ENCODE data around the gene FGGY. TPM values are rescaled to one million over a fixed set of nuclear protein-coding genes. Genes with fewer than 3 reads are reported as not detected.

Gene FGGY
- total RNA-seq, 1 donor from 2014 or later, result 16.4 TPM

GRCh38 chr1:59322814-59323213, 25.9 kb downstream of the FGGY start:
- TF ChIP-seq CTCF (conservative IDR thresholded peaks at IDR 0.05), result no peak
- Mint-ChIP-seq H3K4me3 (no peak overlapping the region), H3K4me1 (peaks cover 23% of the 10 kb centered on the region), H3K36me3 (ENCODE audit: low read depth) (peaks cover 9% of the 10 kb centered on the region), H3K9me3 (peaks cover 8% of the 10 kb centered on the region), H3K27me3 (ENCODE audit: low read depth) (no peaks in the 10 kb centered on the region), H3K27ac (ENCODE audit: unreplicated experiment) (no peak overlapping the region)
- DNase-seq (ENCODE audit: low read depth, low spot score), result no peak

GRCh38 chr1:59323879-59324278, 27.0 kb downstream of the FGGY start:
- TF ChIP-seq CTCF (conservative IDR thresholded peaks at IDR 0.05), result no peak
- Mint-ChIP-seq H3K9me3 (peaks cover 8% of the 10 kb centered on the region), H3K36me3 (ENCODE audit: low read depth) (peaks cover 9% of the 10 kb centered on the region), H3K4me1 (peaks cover 21% of the 10 kb centered on the region), H3K27me3 (ENCODE audit: low read depth) (no peaks in the 10 kb centered on the region), H3K4me3 (no peak overlapping the region), H3K27ac (ENCODE audit: unreplicated experiment) (no peak overlapping the region)
- DNase-seq (ENCODE audit: low read depth, low spot score), result no peak

- TF ChIP-seq CTCF (conservative IDR thresholded peaks at IDR 0.05), result no peak
- peaks cover 18% of the 10 kb centered on the region for H3K4me1 Mint-ChIP-seq
- no peak overlapping the region for H3K27ac Mint-ChIP-seq (ENCODE audit: unreplicated experiment)
- no peak overlapping the region for H3K4me3 Mint-ChIP-seq
- peaks cover 8% of the 10 kb centered on the region for H3K9me3 Mint-ChIP-seq
- no peaks in the 10 kb centered on the region for H3K27me3 Mint-ChIP-seq (ENCODE audit: low read depth)
- peaks cover 9% of the 10 kb centered on the region for H3K36me3 Mint-ChIP-seq (ENCODE audit: low read depth)
- DNase-seq (ENCODE audit: low read depth, low spot score), result no peak
Observed at GRCh38 chr1:59328353-59328752, 31.5 kb downstream of the FGGY start.

- Mint-ChIP-seq H3K4me3 (no peak overlapping the region), H3K9me3 (peaks cover 8% of the 10 kb centered on the region), H3K27me3 (ENCODE audit: low read depth) (no peaks in the 10 kb centered on the region), H3K27ac (ENCODE audit: unreplicated experiment) (no peak overlapping the region), H3K36me3 (ENCODE audit: low read depth) (peaks cover 9% of the 10 kb centered on the region), H3K4me1 (peaks cover 12% of the 10 kb centered on the region)
- no peak for TF ChIP-seq CTCF (conservative IDR thresholded peaks at IDR 0.05)
- no peak for DNase-seq (ENCODE audit: low read depth, low spot score)
Observed at GRCh38 chr1:59329412-59330053, 32.6 kb downstream of the FGGY start.

GRCh38 chr1:59331686-59332620, 35.1 kb downstream of the FGGY start:
- no peak for TF ChIP-seq CTCF (conservative IDR thresholded peaks at IDR 0.05)

More at GRCh38 chr1:59331686-59332620, 35.1 kb downstream of the FGGY start:
- Mint-ChIP-seq H3K36me3 (ENCODE audit: low read depth) (peaks cover 3% of the 10 kb centered on the region), H3K4me3 (no peak overlapping the region), H3K27me3 (ENCODE audit: low read depth) (no peaks in the 10 kb centered on the region), H3K27ac (ENCODE audit: unreplicated experiment) (no peak overlapping the region), H3K4me1 (peaks cover 12% of the 10 kb centered on the region), H3K9me3 (no peaks in the 10 kb centered on the region)
- DNase-seq (ENCODE audit: low read depth, low spot score), result no peak

Data from neural crest cell (in vitro differentiated cells).